KG1 (cell line): ENCODE results near the gene LACTB.

Experiments used
- DNase-seq: peaks from one replicate; lab custom pipeline; 2025; lab: John Stamatoyannopoulos, UW

Gene LACTB

GRCh38 chr15:63121382-63122001 lies at the start of gene LACTB:
Gene LACTB (plus strand): TSS chr15:63121861. CDS start chr15:63121872, 11 bp downstream.
- DNase-seq = peak; percentile 38

DNA sequence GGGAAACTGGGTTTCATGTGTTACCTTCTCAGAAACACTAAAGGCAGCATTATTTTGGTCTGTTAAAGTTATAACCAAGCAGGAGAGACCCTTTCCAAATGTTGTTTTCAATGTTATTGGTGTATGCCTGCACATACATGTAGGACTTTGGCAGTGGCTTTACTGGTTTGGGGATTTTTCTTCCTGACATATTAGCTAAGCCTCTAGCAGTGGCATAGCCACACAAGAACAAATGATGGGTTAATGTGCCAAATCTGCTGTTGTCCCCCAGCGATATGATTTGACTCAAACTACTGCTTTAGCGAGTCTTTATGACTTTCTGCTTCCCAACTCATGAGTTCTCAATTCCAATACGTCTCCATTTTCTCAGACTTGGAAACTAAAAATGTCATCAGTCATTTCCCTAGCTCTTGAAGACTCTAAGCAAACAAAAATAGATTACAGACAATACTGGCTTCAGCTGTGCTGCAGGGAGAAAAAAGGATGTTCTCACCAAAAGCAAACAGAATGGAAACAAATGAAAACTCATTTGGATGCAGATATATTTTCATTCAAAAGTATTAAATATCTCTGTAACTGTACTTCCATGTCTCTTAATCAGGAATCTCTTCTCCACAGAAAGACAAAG lies 49.5 kb upstream of the LACTB start:
- no peak for DNase-seq

GRCh38 chr15:63072809-63073277 lies 48.8 kb upstream of the LACTB start:
- DNase-seq = no peak

- DNase-seq = no peak
These were observed 48.0 kb upstream of the LACTB start for GRCh38 chr15:63073497-63074172.

- DNase-seq = no peak
These were observed 46.4 kb upstream of the LACTB start for GRCh38 chr15:63075015-63075983.

DNA sequence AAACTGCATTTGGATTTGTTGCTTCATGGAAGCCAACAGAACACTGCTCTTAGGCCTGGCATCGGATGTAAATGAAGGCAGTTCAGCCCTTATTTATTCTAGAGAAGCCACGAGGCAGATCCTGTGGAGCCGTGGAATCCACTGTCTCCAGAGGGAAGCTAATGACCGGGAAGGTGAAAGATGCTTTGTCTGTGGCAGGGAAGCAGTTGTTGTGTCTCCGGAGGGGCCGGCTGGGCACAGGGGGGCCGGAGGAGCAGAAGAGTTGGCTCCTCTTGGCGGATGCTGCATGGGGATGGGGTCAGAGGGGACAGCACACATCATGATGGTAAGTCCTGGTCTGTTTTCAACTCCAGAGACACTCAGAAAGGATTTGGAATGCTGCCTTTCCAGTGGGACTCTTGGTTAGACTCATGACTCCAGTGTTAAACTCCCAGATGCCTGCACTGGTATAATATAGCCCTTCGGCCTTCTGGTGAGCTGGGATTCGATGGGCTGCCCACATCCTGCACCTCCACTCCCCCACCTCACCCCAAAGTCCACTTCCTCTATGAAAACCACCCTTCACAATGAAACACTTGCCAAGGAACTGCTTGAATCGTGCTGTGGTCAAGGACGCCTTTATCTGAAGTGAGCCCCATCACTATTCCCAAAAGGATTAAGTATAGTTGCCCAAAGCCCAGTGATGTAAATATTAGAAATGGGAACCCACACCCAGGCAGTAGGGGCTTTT lies 45.5 kb upstream of the LACTB start:
- no peak for DNase-seq

DNA sequence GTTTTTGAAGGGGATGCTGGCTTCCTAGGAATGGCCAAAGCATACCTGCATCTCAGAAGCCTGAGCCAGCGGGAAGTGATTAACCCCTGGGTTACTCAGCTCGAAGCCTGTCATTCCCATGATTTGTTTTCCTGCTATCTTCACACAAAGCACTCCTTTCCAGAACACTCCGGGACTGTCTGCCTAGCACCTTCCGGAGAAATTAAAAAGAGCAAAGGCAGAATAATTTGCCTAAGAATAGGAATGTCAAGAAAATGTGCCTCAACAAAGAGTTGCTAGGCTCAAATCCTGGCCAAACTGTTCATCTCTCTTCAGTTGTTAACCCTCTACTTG lies 45.0 kb upstream of the LACTB start:
- DNase-seq = no peak

- no peak for DNase-seq
These were observed 43.7 kb upstream of the LACTB start for GRCh38 chr15:63077952-63078351.

- no peak for DNase-seq
These were observed 41.6 kb upstream of the LACTB start for GRCh38 chr15:63079947-63080626.

DNA sequence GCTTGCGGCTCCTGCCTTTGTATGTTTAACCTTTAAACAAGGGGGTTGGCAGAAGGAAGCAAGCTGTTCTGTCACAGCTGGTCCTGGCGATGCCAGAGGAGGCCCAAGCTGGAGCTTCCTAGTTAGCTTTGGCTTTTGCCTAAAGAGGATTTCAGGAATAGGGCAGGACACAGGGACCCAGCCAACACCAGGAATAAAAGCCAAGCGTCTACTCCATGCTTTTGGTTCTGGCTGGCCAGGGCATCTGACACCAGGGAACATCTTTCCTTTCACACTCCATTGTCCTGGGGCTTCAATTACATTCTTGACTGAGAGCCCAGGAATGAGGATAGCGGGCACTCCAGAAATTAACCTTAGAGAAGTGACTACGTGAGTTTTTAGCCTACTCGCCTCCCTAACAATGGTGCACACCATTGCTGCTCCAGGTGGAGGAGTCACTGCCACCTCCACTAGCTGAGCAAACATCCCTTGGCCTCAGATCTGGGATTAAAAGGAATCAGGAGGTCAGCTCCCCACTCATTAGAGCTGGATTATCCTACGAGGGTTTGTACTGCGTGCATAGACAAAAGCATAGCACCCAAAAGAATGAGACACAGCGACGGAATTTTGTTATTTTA lies 40.9 kb upstream of the LACTB start:
- DNase-seq = no peak

DNA sequence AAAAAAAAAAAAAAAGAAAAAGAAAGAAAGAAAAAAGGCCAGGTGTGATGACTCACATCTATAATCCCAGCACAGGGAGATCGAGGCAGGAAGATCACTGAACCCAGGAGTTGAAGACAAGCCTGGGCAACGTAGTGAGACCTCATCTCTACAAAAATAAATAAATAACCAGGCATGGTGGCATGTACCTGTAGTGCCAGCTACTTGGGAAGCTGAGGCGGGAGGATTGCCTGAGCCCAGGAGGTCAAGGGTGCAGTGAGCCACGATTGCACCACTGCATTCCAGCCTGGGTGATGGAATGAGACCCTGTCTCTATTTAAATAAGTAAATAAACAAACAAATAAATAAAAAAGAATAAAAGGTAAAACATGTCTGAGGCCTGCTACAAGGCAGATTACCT lies 39.3 kb upstream of the LACTB start:
- DNase-seq = no peak

GRCh38 chr15:63083044-63083443 lies 38.6 kb upstream of the LACTB start:
- DNase-seq = no peak

- DNase-seq = no peak
These were observed 38.1 kb upstream of the LACTB start for GRCh38 chr15:63083541-63083940.

- DNase-seq = no peak
These were observed 36.9 kb upstream of the LACTB start for GRCh38 chr15:63084806-63085205.

DNA sequence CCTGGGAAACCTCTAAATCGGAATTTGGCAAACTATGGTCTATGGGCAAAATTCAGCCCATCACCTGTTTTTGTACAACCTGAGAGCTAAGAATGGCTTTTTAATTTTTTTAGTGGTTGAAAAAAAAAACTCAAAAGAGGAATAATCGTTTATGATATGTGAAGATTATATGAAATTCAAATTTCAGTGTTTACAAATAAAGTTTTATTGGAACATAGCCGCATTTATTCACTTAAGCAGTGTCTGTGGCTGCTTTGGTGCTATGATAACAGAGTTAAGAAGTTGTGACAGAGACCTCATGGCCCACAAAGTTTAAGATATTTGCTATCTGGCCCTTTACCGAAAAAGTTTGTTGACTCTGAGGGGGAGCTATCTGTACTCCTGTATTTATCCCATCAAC lies 36.4 kb upstream of the LACTB start:
- no peak for DNase-seq

DNA sequence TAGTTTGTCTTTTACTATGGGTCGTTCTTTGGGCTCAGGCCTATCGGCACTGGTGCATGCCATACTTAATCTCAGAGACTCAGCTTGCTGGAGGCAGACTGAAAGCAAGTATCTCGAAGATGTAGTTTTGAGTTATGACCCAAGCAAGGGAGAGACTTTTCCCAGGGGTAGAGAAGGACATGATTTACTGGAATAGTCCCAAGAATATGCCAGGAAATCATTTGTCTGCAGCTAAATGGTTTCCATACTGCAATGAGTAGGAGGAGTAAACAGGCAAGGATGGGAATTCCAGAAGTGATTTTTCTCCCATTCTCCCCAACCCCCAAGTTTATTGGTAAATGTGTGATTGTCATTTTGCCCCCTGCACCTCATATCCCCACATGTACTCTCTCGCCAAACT lies 35.4 kb upstream of the LACTB start:
- no peak for DNase-seq

GRCh38 chr15:63086947-63087346 lies 34.7 kb upstream of the LACTB start:
- DNase-seq = no peak

- DNase-seq = no peak
These were observed 33.0 kb upstream of the LACTB start for GRCh38 chr15:63088533-63089245.

GRCh38 chr15:63089260-63090043 lies 32.2 kb upstream of the LACTB start:
- no peak for DNase-seq
